ENCODE results near the gene STK32A. TPM values are rescaled to one million over a fixed set of nuclear protein-coding genes. Genes with fewer than 3 reads are reported as not detected.

Gene STK32A
- total RNA-seq, 1 experiment from 2014 or later = not detected

DNA sequence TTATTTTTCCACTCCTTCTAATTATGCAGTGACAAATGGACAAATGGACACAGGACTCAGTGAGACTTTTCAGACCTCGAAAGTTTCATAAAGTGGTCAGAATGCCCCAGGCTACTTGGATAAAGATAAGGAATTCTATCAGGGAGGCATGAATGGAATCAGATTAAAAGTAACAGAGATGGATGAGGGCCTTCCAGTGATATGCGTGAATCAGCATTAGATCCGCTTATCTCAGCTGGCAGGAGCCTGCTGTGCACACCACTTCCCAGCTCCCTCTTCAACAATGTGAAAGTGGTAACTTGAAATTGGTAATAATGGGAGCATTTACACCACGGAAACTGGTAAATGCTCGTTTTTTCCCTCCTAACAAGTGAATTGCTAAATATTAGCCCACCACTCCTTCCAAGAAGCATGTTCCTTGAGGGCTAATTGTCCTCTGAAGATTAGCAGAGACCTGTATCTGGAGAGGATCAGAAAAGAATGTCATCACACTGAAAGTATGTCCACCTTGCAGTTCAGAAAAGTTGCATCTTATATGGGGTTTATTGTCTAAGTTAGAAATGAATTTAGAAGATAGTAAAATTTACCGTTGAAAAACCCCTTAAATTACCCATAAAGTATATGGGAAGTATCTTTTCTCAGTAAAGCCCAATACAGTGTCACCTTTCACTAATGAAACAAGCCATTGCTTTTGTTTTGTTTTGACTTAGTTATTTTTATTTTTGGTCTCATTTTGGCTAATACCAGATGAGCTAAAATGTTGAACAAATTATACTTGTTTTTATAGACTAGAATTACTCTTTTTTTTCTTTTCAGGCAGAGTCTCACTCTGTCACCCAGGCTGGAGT, 149.7 kb downstream of the STK32A start:
- Histone ChIP-seq H3K4me1 (ENCODE audit: control insufficient read depth, insufficient read depth, low read length) (no peaks in the 10 kb centered on the region), H3K36me3 (ENCODE audit: control insufficient read depth, insufficient read depth, low read length) (no peaks in the 10 kb centered on the region), H3K9me3 (ENCODE audit: control insufficient read depth, insufficient read depth, low read depth, low read length) (no peaks in the 10 kb centered on the region), H3K4me3 (ENCODE audit: low read depth in 2 of 2, low read length in 2 of 2) (no peak overlapping the region), H3K27ac (ENCODE audit: low read length) (no peak overlapping the region), H3K27me3 (ENCODE audit: control insufficient read depth, insufficient read depth, low read length) (no peaks in the 10 kb centered on the region)
- no TSS peak for BruUV-seq (replicated peaks)
- TF ChIP-seq TCF7L2 (IDR thresholded peaks at IDR 0.05; ENCODE audit: low read depth, low read length) (no peak), SIN3A (IDR thresholded peaks at IDR 0.05; ENCODE audit: borderline replicate concordance, insufficient read depth, low read depth, low read length) (no peak), POLR2AphosphoS5 (IDR thresholded peaks at IDR 0.05; ENCODE audit: low read depth, low read length) (no peak)
- TF ChIP-seq, protein P1, sequence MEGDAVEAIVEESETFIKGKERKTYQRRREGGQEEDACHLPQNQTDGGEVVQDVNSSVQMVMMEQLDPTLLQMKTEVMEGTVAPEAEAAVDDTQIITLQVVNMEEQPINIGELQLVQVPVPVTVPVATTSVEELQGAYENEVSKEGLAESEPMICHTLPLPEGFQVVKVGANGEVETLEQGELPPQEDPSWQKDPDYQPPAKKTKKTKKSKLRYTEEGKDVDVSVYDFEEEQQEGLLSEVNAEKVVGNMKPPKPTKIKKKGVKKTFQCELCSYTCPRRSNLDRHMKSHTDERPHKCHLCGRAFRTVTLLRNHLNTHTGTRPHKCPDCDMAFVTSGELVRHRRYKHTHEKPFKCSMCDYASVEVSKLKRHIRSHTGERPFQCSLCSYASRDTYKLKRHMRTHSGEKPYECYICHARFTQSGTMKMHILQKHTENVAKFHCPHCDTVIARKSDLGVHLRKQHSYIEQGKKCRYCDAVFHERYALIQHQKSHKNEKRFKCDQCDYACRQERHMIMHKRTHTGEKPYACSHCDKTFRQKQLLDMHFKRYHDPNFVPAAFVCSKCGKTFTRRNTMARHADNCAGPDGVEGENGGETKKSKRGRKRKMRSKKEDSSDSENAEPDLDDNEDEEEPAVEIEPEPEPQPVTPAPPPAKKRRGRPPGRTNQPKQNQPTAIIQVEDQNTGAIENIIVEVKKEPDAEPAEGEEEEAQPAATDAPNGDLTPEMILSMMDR (IDR thresholded peaks at IDR 0.05) = no peak
- TF ChIP-seq, protein P2, sequence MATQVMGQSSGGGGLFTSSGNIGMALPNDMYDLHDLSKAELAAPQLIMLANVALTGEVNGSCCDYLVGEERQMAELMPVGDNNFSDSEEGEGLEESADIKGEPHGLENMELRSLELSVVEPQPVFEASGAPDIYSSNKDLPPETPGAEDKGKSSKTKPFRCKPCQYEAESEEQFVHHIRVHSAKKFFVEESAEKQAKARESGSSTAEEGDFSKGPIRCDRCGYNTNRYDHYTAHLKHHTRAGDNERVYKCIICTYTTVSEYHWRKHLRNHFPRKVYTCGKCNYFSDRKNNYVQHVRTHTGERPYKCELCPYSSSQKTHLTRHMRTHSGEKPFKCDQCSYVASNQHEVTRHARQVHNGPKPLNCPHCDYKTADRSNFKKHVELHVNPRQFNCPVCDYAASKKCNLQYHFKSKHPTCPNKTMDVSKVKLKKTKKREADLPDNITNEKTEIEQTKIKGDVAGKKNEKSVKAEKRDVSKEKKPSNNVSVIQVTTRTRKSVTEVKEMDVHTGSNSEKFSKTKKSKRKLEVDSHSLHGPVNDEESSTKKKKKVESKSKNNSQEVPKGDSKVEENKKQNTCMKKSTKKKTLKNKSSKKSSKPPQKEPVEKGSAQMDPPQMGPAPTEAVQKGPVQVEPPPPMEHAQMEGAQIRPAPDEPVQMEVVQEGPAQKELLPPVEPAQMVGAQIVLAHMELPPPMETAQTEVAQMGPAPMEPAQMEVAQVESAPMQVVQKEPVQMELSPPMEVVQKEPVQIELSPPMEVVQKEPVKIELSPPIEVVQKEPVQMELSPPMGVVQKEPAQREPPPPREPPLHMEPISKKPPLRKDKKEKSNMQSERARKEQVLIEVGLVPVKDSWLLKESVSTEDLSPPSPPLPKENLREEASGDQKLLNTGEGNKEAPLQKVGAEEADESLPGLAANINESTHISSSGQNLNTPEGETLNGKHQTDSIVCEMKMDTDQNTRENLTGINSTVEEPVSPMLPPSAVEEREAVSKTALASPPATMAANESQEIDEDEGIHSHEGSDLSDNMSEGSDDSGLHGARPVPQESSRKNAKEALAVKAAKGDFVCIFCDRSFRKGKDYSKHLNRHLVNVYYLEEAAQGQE (IDR thresholded peaks at IDR 0.05; ENCODE audit: insufficient read depth in 1 of 2, low read depth in 2 of 2, low read length in 1 of 2) = no peak
- POLR2A ChIA-PET = interaction anchor here (0.6 to 0.7 kb wide), 2 partner anchors 8 to 18 kb away, joined by 3 read pairs; no protein-coding TSS in a partner anchor
- in situ Hi-C loops (cut with HindIII; ENCODE audit: low pct_unique_long_range_greater_than_20kb, low sequenced_read_pairs) (no loop called here), intact Hi-C loops (cut with micrococcal nuclease; ENCODE audit: unreplicated experiment) (no loop called here)
- DNase-seq (ENCODE audit: low read depth, low spot score) (no peak), ATAC-seq (no peak)
- CTCF ChIA-PET = no interaction called here

DNA sequence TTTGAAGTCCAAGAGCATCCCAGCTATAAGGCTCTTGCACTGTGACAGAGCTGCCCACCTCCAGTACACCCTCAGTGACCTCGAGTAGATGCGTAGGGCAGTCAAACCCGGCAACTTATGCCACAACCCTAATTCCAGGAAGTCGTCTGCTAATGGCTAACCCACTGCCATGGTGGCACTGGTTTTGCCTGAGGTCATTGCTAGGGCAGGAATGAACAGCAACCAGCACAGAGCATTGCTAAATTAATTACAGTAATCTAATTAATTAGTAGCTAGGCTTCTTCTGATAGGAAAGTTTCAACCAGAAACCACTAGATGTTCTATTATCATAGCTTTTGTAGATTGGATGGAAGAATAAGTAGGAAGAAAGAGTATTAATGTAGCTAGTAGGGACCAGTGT, 152.3 kb downstream of the STK32A start:
- ChIA-PET POLR2A (no interaction called here), CTCF (interaction anchor here (1.6 kb wide), 1 partner anchor 198 kb away, joined by 3 read pairs; no protein-coding TSS in a partner anchor)
- Histone ChIP-seq H3K27me3 (ENCODE audit: control insufficient read depth, insufficient read depth, low read length) (no peaks in the 10 kb centered on the region), H3K4me3 (ENCODE audit: low read depth in 2 of 2, low read length in 2 of 2) (no peak overlapping the region), H3K27ac (ENCODE audit: low read length) (no peak overlapping the region), H3K4me1 (ENCODE audit: control insufficient read depth, insufficient read depth, low read length) (no peaks in the 10 kb centered on the region), H3K36me3 (ENCODE audit: control insufficient read depth, insufficient read depth, low read length) (no peaks in the 10 kb centered on the region), H3K9me3 (ENCODE audit: control insufficient read depth, insufficient read depth, low read depth, low read length) (no peaks in the 10 kb centered on the region)
- ATAC-seq (no peak), DNase-seq (ENCODE audit: low read depth, low spot score) (no peak)
- no TSS peak for BruUV-seq (replicated peaks)
- intact Hi-C loops (cut with micrococcal nuclease; ENCODE audit: unreplicated experiment) = no loop called here
- in situ Hi-C loops (cut with HindIII; ENCODE audit: low pct_unique_long_range_greater_than_20kb, low sequenced_read_pairs) = no loop called here
- TF ChIP-seq POLR2AphosphoS5 (IDR thresholded peaks at IDR 0.05; ENCODE audit: low read depth, low read length) (no peak), SIN3A (IDR thresholded peaks at IDR 0.05; ENCODE audit: borderline replicate concordance, insufficient read depth, low read depth, low read length) (no peak), TCF7L2 (IDR thresholded peaks at IDR 0.05; ENCODE audit: low read depth, low read length) (no peak)
- TF ChIP-seq, protein P1 (IDR thresholded peaks at IDR 0.05) = no peak
- TF ChIP-seq, protein P2 (IDR thresholded peaks at IDR 0.05; ENCODE audit: insufficient read depth in 1 of 2, low read depth in 2 of 2, low read length in 1 of 2) = no peak
